Stimulated activated naive CD8-positive, alpha-beta T cell treated with anti-CD3 and anti-CD28 coated beads, Interleukin-15, Interleukin-2, amounts not matched to agents 100 ng/mL and 50 ng/mL, for 24 hours (primary cell): ENCODE measurements around the gene ARMC5.

Source experiments
- H3K27ac Mint-ChIP-seq: one replicate; pipeline ENCODE4 v1.8.0; 2021; ENCODE audit warnings: mild to moderate bottlenecking, mixed read lengths
- H3K27me3 Mint-ChIP-seq: one replicate; pipeline ENCODE4 v1.8.0; 2021; ENCODE audit warnings: mixed read lengths
- H3K36me3 Mint-ChIP-seq: one replicate; pipeline ENCODE4 v1.8.0; 2021; ENCODE audit warnings: low read depth, mixed read lengths
- H3K4me1 Mint-ChIP-seq: one replicate; pipeline ENCODE4 v1.8.0; 2021; ENCODE audit warnings: low read depth, mixed read lengths
- H3K4me3 Mint-ChIP-seq: one replicate; pipeline ENCODE4 v1.8.0; 2021; ENCODE audit warnings: mild to moderate bottlenecking, mixed read lengths
- H3K9me3 Mint-ChIP-seq: one replicate; pipeline ENCODE4 v1.8.0; 2021; ENCODE audit warnings: mixed read lengths

The ARMC5 gene

GRCh38 chr16:31464348-31464769 is 5.1 kb downstream of the ARMC5 start:
- peaks cover 24% of the 10 kb centered on the region for H3K4me1 Mint-ChIP-seq
- no peaks in the 10 kb centered on the region for H3K27me3 Mint-ChIP-seq
- H3K36me3 Mint-ChIP-seq: peaks cover 34% of the 10 kb centered on the region
- no peak overlapping the region for H3K4me3 Mint-ChIP-seq
- no peaks in the 10 kb centered on the region for H3K9me3 Mint-ChIP-seq
- H3K27ac Mint-ChIP-seq: no peak overlapping the region

DNA sequence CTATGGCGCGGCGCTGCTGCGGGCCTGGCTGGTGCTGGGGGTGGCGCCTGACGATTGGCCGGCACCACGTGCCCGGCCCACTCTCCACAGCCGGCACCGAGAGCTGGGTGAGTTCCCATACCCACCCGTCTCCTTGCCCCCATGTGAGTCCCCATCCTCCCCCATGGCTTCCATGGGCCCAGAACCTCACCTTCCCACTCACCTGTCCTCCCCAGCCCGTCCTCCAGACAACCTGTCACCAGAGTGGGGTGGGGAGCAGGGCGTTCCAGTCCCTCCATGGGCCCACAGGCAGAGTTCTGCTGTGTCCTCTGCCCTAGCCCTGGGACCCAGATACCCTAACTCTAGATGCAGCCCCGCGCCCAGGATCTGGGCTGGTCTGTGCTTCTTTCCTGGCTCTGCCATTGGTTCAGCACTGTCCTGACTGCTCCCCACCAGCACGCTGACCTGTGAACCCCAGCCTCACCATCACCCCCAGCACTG is 5.5 kb downstream of the ARMC5 start:
- no peak overlapping the region for H3K27ac Mint-ChIP-seq
- H3K4me3 Mint-ChIP-seq: no peak overlapping the region
- H3K4me1 Mint-ChIP-seq: peaks cover 24% of the 10 kb centered on the region
- no peaks in the 10 kb centered on the region for H3K9me3 Mint-ChIP-seq
- H3K36me3 Mint-ChIP-seq: peaks cover 34% of the 10 kb centered on the region
- no peaks in the 10 kb centered on the region for H3K27me3 Mint-ChIP-seq

GRCh38 chr16:31465788-31466370 is 6.6 kb downstream of the ARMC5 start:
- H3K27me3 Mint-ChIP-seq: peaks cover 5% of the 10 kb centered on the region
- no peaks in the 10 kb centered on the region for H3K9me3 Mint-ChIP-seq
- peaks cover 14% of the 10 kb centered on the region for H3K4me1 Mint-ChIP-seq
- H3K36me3 Mint-ChIP-seq: peaks cover 34% of the 10 kb centered on the region
- H3K4me3 Mint-ChIP-seq: no peak overlapping the region
- H3K27ac Mint-ChIP-seq: no peak overlapping the region

DNA sequence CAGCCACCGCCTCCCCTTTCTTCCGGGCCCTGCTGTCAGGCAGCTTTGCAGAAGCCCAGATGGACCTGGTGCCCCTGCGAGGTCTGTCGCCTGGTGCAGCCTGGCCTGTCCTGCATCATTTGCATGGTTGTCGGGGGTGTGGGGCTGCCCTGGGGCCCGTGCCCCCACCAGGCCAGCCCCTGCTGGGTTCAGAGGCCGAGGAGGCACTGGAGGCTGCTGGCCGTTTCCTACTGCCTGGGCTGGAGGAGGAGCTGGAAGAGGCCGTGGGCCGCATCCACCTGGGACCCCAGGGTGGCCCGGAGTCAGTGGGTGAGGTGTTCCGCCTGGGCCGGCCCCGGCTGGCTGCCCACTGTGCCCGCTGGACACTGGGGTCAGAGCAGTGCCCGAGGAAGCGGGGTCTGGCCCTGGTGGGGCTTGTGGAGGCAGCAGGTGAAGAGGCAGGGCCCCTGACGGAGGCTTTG is 7.1 kb downstream of the ARMC5 start:
- Mint-ChIP-seq H3K36me3 (peaks cover 34% of the 10 kb centered on the region), H3K4me3 (no peak overlapping the region), H3K9me3 (no peaks in the 10 kb centered on the region), H3K4me1 (peaks cover 8% of the 10 kb centered on the region), H3K27ac (peak overlapping the region; percentile 49), H3K27me3 (peaks cover 11% of the 10 kb centered on the region)

- Mint-ChIP-seq H3K9me3 (no peaks in the 10 kb centered on the region), H3K4me1 (peaks cover 8% of the 10 kb centered on the region), H3K36me3 (peaks cover 34% of the 10 kb centered on the region), H3K27ac (peak overlapping the region; percentile 49), H3K4me3 (no peak overlapping the region), H3K27me3 (peaks cover 14% of the 10 kb centered on the region)
These were observed 8.0 kb downstream of the ARMC5 start for GRCh38 chr16:31467151-31467773.

DNA sequence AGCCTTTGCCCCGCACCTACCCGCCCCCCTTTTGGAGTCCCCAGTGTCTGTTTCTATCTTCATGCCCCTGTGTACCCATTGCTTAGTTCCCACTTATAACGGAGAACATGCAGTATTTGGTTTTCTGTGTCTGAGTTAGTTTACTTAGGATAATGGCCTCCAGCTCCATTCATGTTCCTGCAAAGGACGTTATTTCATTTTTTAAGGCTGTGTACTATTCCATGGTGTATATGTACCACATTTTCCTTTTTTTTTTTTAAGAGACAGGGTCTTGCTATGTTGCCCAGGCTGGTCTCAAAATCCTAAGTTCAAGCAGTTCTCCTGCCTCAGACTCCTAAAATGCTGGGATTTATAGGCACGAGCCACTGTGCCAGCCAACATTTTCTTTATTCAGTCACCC is 8.6 kb downstream of the ARMC5 start:
- H3K27ac Mint-ChIP-seq: no peak overlapping the region

GRCh38 chr16:31470615-31471014 is 11.3 kb downstream of the ARMC5 start:
- H3K4me3 Mint-ChIP-seq: no peak overlapping the region
- H3K36me3 Mint-ChIP-seq: peaks cover 15% of the 10 kb centered on the region
- H3K4me1 Mint-ChIP-seq: peaks cover 17% of the 10 kb centered on the region
- peak overlapping the region; percentile 40 for H3K27ac Mint-ChIP-seq
- H3K9me3 Mint-ChIP-seq: no peaks in the 10 kb centered on the region
- peaks cover 24% of the 10 kb centered on the region for H3K27me3 Mint-ChIP-seq

More for the DNA sequence above, 8.6 kb downstream of the ARMC5 start:
- H3K27me3 Mint-ChIP-seq: peaks cover 19% of the 10 kb centered on the region
- H3K36me3 Mint-ChIP-seq: peaks cover 32% of the 10 kb centered on the region
- H3K4me1 Mint-ChIP-seq: peaks cover 14% of the 10 kb centered on the region
- no peaks in the 10 kb centered on the region for H3K9me3 Mint-ChIP-seq
- H3K4me3 Mint-ChIP-seq: no peak overlapping the region

- H3K36me3 Mint-ChIP-seq: peaks cover 11% of the 10 kb centered on the region
- H3K27me3 Mint-ChIP-seq: peaks cover 24% of the 10 kb centered on the region
- peaks cover 24% of the 10 kb centered on the region for H3K4me1 Mint-ChIP-seq
- H3K27ac Mint-ChIP-seq: no peak overlapping the region
- H3K4me3 Mint-ChIP-seq: no peak overlapping the region
- H3K9me3 Mint-ChIP-seq: no peaks in the 10 kb centered on the region
These were observed 12.1 kb downstream of the ARMC5 start for GRCh38 chr16:31471241-31471874.

- no peaks in the 10 kb centered on the region for H3K9me3 Mint-ChIP-seq
- no peak within 1 kb of the TSS for H3K27ac Mint-ChIP-seq
- peaks cover 24% of the 10 kb centered on the region for H3K4me1 Mint-ChIP-seq
- peaks cover 24% of the 10 kb centered on the region for H3K27me3 Mint-ChIP-seq
- peaks cover 6% of the 10 kb centered on the region for H3K36me3 Mint-ChIP-seq
- H3K4me3 Mint-ChIP-seq: peak within 1 kb of the TSS; percentile 41
These were observed 12.8 kb downstream of the ARMC5 start, which contains the start of gene TGFB1I1 for GRCh38 chr16:31471875-31472708. Gene TGFB1I1, plus strand, starts transcription at chr16:31472152. Its CDS starts 37 bp downstream, at chr16:31472189.

DNA sequence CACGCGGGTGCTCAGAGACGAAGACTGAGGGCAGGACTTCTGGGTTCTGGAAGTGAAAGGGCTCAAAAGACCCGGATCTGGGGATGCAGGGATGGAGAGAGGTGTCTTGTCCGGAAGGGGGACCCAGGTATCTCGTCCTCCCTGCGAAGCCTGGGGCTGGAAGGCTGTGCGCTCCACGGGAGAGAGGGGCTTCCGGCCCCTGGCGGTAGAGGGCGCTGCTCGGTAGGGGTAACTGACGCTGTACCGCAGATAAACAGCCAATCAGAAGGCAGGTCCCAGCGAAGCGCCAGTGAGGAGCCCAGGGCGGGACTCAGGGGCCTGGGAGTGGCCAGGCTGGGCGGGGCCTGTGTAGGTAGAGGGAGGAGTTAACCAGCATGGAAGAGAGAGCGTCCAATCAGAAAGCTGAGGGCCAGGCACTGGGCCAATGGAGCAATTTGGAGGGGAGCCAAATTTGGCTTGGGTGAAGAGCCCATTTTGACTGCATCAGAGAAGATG is 13.5 kb downstream of the ARMC5 start:
- H3K36me3 Mint-ChIP-seq: peaks cover 3% of the 10 kb centered on the region
- no peaks in the 10 kb centered on the region for H3K9me3 Mint-ChIP-seq
- peaks cover 24% of the 10 kb centered on the region for H3K27me3 Mint-ChIP-seq
- no peak overlapping the region for H3K27ac Mint-ChIP-seq
- peak overlapping the region; percentile 41 for H3K4me3 Mint-ChIP-seq
- H3K4me1 Mint-ChIP-seq: peaks cover 22% of the 10 kb centered on the region

GRCh38 chr16:31473264-31473984 is 14.1 kb downstream of the ARMC5 start:
- Mint-ChIP-seq H3K27ac (no peak overlapping the region), H3K9me3 (no peaks in the 10 kb centered on the region), H3K4me1 (peaks cover 27% of the 10 kb centered on the region), H3K36me3 (no peaks in the 10 kb centered on the region), H3K4me3 (no peak overlapping the region), H3K27me3 (peaks cover 24% of the 10 kb centered on the region)

GRCh38 chr16:31474173-31474714 is 14.9 kb downstream of the ARMC5 start:
- peaks cover 24% of the 10 kb centered on the region for H3K27me3 Mint-ChIP-seq
- H3K36me3 Mint-ChIP-seq: no peaks in the 10 kb centered on the region
- H3K9me3 Mint-ChIP-seq: no peaks in the 10 kb centered on the region
- H3K27ac Mint-ChIP-seq: no peak overlapping the region
- no peak overlapping the region for H3K4me3 Mint-ChIP-seq
- H3K4me1 Mint-ChIP-seq: peaks cover 27% of the 10 kb centered on the region

- H3K27me3 Mint-ChIP-seq: peaks cover 24% of the 10 kb centered on the region
- no peaks in the 10 kb centered on the region for H3K36me3 Mint-ChIP-seq
- no peak overlapping the region for H3K27ac Mint-ChIP-seq
- no peaks in the 10 kb centered on the region for H3K9me3 Mint-ChIP-seq
- H3K4me3 Mint-ChIP-seq: no peak overlapping the region
- peaks cover 27% of the 10 kb centered on the region for H3K4me1 Mint-ChIP-seq
These were observed 15.8 kb downstream of the ARMC5 start for GRCh38 chr16:31474773-31475738.
